Trophoblast cell (in vitro differentiated cells and primary cell): Measurements from ENCODE around the gene EPHA10.
A peak's percentile ranks its signal among the peaks of the same experiment; 100 is the strongest.
"Not testable (repeated sequence)": the region's sequence is repeated elsewhere in the genome, so short reads cannot be mapped to it uniquely, and the experiment has no call there.

Experiments used
- DNase-seq, 2 donors: peaks; one replicate each; pipeline ENCODE4 v3.0.0-alpha.2; 2016
- H2AFZ ChIP-seq: 2 replicates; pipeline ENCODE4 v1.6.1; 2013; ENCODE audit warnings: low read length, moderate library complexity, mild to moderate bottlenecking; ENCODE audit not compliant: insufficient read depth, poor library complexity
- H2AK5ac ChIP-seq: 2 replicates; pipeline ENCODE4 v1.6.1; 2013; ENCODE audit warnings: mild to moderate bottlenecking, low read length
- H2BK120ac ChIP-seq: 2 replicates; pipeline ENCODE4 v1.6.1; 2013; ENCODE audit warnings: low read length, mild to moderate bottlenecking, moderate library complexity; ENCODE audit not compliant: insufficient read depth, poor library complexity
- H2BK12ac ChIP-seq: 2 replicates; pipeline ENCODE4 v1.6.1; 2013; ENCODE audit warnings: mild to moderate bottlenecking, low read length, moderate library complexity
- H2BK5ac ChIP-seq: 2 replicates; pipeline ENCODE4 v1.6.1; 2013; ENCODE audit warnings: low read length, low read depth, moderate library complexity, mild to moderate bottlenecking; ENCODE audit not compliant: poor library complexity
- H3K14ac ChIP-seq: 2 replicates; pipeline ENCODE4 v1.6.1; 2013; ENCODE audit warnings: mild to moderate bottlenecking, low read length
- H3K18ac ChIP-seq: 2 replicates; pipeline ENCODE4 v1.6.1; 2013; ENCODE audit warnings: mild to moderate bottlenecking, low read length
- H3K23ac ChIP-seq: 2 replicates; pipeline ENCODE4 v1.6.1; 2013; ENCODE audit warnings: low read length
- H3K27ac ChIP-seq: 2 replicates; pipeline ENCODE4 v1.5.1; 2013; ENCODE audit warnings: low read depth, mild to moderate bottlenecking, inconsistent platforms, low read length, moderate library complexity
- H3K27me3 ChIP-seq: 2 replicates; pipeline ENCODE4 v1.6.1; 2013; ENCODE audit warnings: inconsistent platforms, mild to moderate bottlenecking, low read length, moderate library complexity; ENCODE audit not compliant: insufficient read depth
- H3K36me3 ChIP-seq, 2 experiments: 1 replicate in 1 of 2; 2 replicates in 1 of 2; pipeline ENCODE4 v1.6.1; 2013; ENCODE audit warnings: low read length in 2 of 2, mild to moderate bottlenecking in 2 of 2, moderate library complexity in 1 of 2; ENCODE audit not compliant: insufficient read depth in 2 of 2, control insufficient read depth in 1 of 2
- H3K4ac ChIP-seq: 2 replicates; pipeline ENCODE4 v1.6.1; 2013; ENCODE audit warnings: low read depth, mild to moderate bottlenecking, low read length, moderate library complexity
- H3K4me1 ChIP-seq, 2 experiments: 1 replicate in 1 of 2; 2 replicates in 1 of 2; pipeline ENCODE4 v1.6.1; 2013; ENCODE audit warnings: low read length in 2 of 2, mild to moderate bottlenecking in 2 of 2, moderate library complexity in 1 of 2; ENCODE audit not compliant: insufficient read depth in 2 of 2, control insufficient read depth in 1 of 2
- H3K4me2 ChIP-seq: 2 replicates; pipeline ENCODE4 v1.6.1; 2013; ENCODE audit warnings: inconsistent platforms, mild to moderate bottlenecking, low read length, moderate library complexity
- H3K4me3 ChIP-seq: 2 replicates; pipeline ENCODE4 v1.5.1; 2013; ENCODE audit warnings: mild to moderate bottlenecking, low read depth, low read length, inconsistent platforms
- H3K79me1 ChIP-seq: one replicate; pipeline ENCODE4 v1.6.1; 2013; ENCODE audit warnings: low read length
- H3K79me2 ChIP-seq: 2 replicates; pipeline ENCODE4 v1.6.1; 2013; ENCODE audit warnings: low read length, mild to moderate bottlenecking; ENCODE audit not compliant: control insufficient read depth, insufficient read depth, poor library complexity
- H3K9ac ChIP-seq: 2 replicates; pipeline ENCODE4 v1.6.1; 2013; ENCODE audit warnings: mild to moderate bottlenecking, low read length
- H3K9me3 ChIP-seq: 2 replicates; pipeline ENCODE4 v1.6.1; 2013; ENCODE audit warnings: low read depth, mild to moderate bottlenecking, control low read depth, inconsistent platforms, low read length; ENCODE audit not compliant: insufficient read depth
- H4K12ac ChIP-seq: 2 replicates; pipeline ENCODE4 v1.6.1; 2013; ENCODE audit warnings: low read depth, mild to moderate bottlenecking, low read length, moderate library complexity
- H4K8ac ChIP-seq: 2 replicates; pipeline ENCODE4 v1.6.1; 2013; ENCODE audit warnings: low read depth, mild to moderate bottlenecking, low read length, moderate library complexity
- H4K91ac ChIP-seq: one replicate; pipeline ENCODE4 v1.6.1; 2013; ENCODE audit warnings: low read depth, mild to moderate bottlenecking, low read length, moderate library complexity
- WGBS: extraction: QIAGEN DNeasy Blood & Tissue Kit; methylation state at CpG from one replicate; pipeline ENCODE4 v1.1.7; 2013; ENCODE audit warnings: missing lambda C conversion rate; ENCODE audit not compliant: insufficient read length, insufficient coverage; ENCODE audit errors: extremely low coverage; 5-methylcytosine and 5-hydroxymethylcytosine counted together

The EPHA10 gene

GRCh38 chr1:37737975-37738374, 26.9 kb downstream of the EPHA10 start:
- not testable (repeated sequence) for H3K9ac ChIP-seq, H3K4me1 ChIP-seq, H2BK120ac ChIP-seq, H3K14ac ChIP-seq, H3K18ac ChIP-seq, H3K36me3 ChIP-seq, H3K79me2 ChIP-seq, H4K8ac ChIP-seq, H4K12ac ChIP-seq, H2AK5ac ChIP-seq, H3K4ac ChIP-seq, H3K79me1 ChIP-seq, H3K27me3 ChIP-seq, H2AFZ ChIP-seq, H3K23ac ChIP-seq, H3K27ac ChIP-seq, DNase-seq, H3K4me3 ChIP-seq, H4K91ac ChIP-seq, H3K9me3 ChIP-seq, H2BK12ac ChIP-seq, H3K4me2 ChIP-seq, H2BK5ac ChIP-seq
- no CpG with 5 or more reads among the region's 7 CpGs for WGBS

GRCh38 chr1:37734629-37735591, 30.0 kb downstream of the EPHA10 start:
- no peak overlapping the region for H3K18ac ChIP-seq

GRCh38 chr1:37732111-37732780, 32.7 kb downstream of the EPHA10 start:
- Histone ChIP-seq H2AK5ac (no peak overlapping the region), H3K36me3 (no peaks in the 10 kb centered on the region), H3K4me3 (no peak overlapping the region), H3K4ac (no peak overlapping the region), H4K8ac (no peak overlapping the region), H3K79me2 (no peaks in the 10 kb centered on the region), H3K9me3 (peaks cover 3% of the 10 kb centered on the region), H4K91ac (no peak overlapping the region), H3K4me2 (no peak overlapping the region), H2BK120ac (no peak overlapping the region), H2BK12ac (no peak overlapping the region), H2AFZ (no peak overlapping the region), H3K18ac (no peak overlapping the region), H3K27ac (no peak overlapping the region), H3K9ac (no peak overlapping the region), H2BK5ac (no peak overlapping the region), H3K27me3 (peaks cover 4% of the 10 kb centered on the region), H3K23ac (no peak overlapping the region), H3K14ac (no peak overlapping the region), H3K4me1 (peaks cover 0 to 4% of the 10 kb centered on the region in 2 experiments), H3K79me1 (no peaks in the 10 kb centered on the region), H4K12ac (no peak overlapping the region)
- no CpG with 5 or more reads among the region's 12 CpGs for WGBS
- DNase-seq, result no peak

More at GRCh38 chr1:37734629-37735591, 30.0 kb downstream of the EPHA10 start:
- Histone ChIP-seq H3K36me3 (no peaks in the 10 kb centered on the region), H3K27me3 (peaks cover 4% of the 10 kb centered on the region), H4K91ac (no peak overlapping the region), H3K4me2 (peak overlapping the region; percentile 50), H3K23ac (no peak overlapping the region), H4K12ac (no peak overlapping the region), H3K9me3 (peaks cover 3% of the 10 kb centered on the region), H3K4me1 (peaks cover 0 to 4% of the 10 kb centered on the region in 2 experiments), H3K4ac (no peak overlapping the region), H2BK12ac (no peak overlapping the region), H3K14ac (no peak overlapping the region), H3K4me3 (no peak overlapping the region), H3K79me1 (no peaks in the 10 kb centered on the region), H2AFZ (no peak overlapping the region), H4K8ac (no peak overlapping the region), H3K27ac (no peak overlapping the region), H2BK120ac (no peak overlapping the region), H3K9ac (no peak overlapping the region), H3K79me2 (no peaks in the 10 kb centered on the region), H2BK5ac (no peak overlapping the region), H2AK5ac (no peak overlapping the region)
- DNase-seq, result no peak
- no CpG with 5 or more reads among the region's 32 CpGs for WGBS

GRCh38 chr1:37731312-37732019, 33.5 kb downstream of the EPHA10 start:
- Histone ChIP-seq H2BK12ac (no peak overlapping the region), H3K18ac (no peak overlapping the region), H3K9ac (no peak overlapping the region), H4K8ac (no peak overlapping the region), H3K14ac (no peak overlapping the region), H3K27ac (no peak overlapping the region), H3K4me2 (no peak overlapping the region), H2BK120ac (no peak overlapping the region), H3K23ac (no peak overlapping the region), H4K12ac (no peak overlapping the region), H3K79me2 (no peaks in the 10 kb centered on the region), H2AFZ (no peak overlapping the region), H3K36me3 (no peaks in the 10 kb centered on the region), H3K4ac (no peak overlapping the region), H3K27me3 (peaks cover 4% of the 10 kb centered on the region), H2AK5ac (no peak overlapping the region), H3K4me3 (no peak overlapping the region), H3K4me1 (peaks cover 0 to 4% of the 10 kb centered on the region in 2 experiments), H3K9me3 (peaks cover 3% of the 10 kb centered on the region), H3K79me1 (no peaks in the 10 kb centered on the region), H2BK5ac (no peak overlapping the region), H4K91ac (no peak overlapping the region)
- WGBS, result no CpG with 5 or more reads among the region's 15 CpGs
- DNase-seq, result no peak
